Pancreas (tissue), 10 donors: ENCODE measurements around the gene CARD9. TPM values are rescaled to one million over a fixed set of nuclear protein-coding genes. Genes with fewer than 3 reads are reported as not detected.

Source experiments
- ATAC-seq, 4 donors: fragments of 200-7000 bp; cut with Tn5 transposase; one replicate each; pipeline versions ENCODE4 v1.8.0 to v1.9.1; 2020; ENCODE audit warnings: mild to moderate bottlenecking in 4 of 4, moderate library complexity in 4 of 4
- DNase-seq, 6 donors: peaks; one replicate each; pipeline ENCODE4 v3.0.0-alpha.2; 2020
- FAIRE-seq: peaks from 2 replicates; lab custom pipeline; 2012; peaks lifted over from hg19 to GRCh38; lab: Jason Lieb, UNC
- H3K27ac ChIP-seq, 4 donors: fragments of 200-600 bp; sonication (generic); 1 replicate in 3 of 4; 2 replicates in 1 of 4; pipeline versions ENCODE4 v1.5.0 to v1.8.0; 2020
- H3K27me3 ChIP-seq, 4 donors: fragments of 200-600 bp; one replicate each; pipeline ENCODE4 v1.8.0; 2021
- H3K36me3 ChIP-seq, 3 donors: fragments of 200-600 bp; sonication (generic) in 1 of 3; one replicate each; pipeline versions ENCODE4 v1.5.0 to v1.8.0; 2020 to 2021
- H3K4me1 ChIP-seq, 3 donors: fragments of 200-600 bp; one replicate each; pipeline ENCODE4 v1.8.0; 2021
- H3K4me3 ChIP-seq, 4 donors: fragments of 200-600 bp; sonication (generic) in 2 of 4; one replicate each; pipeline versions ENCODE4 v1.5.0 to v1.8.0; 2020 to 2021
- H3K9me3 ChIP-seq, 4 donors: fragments of 200-600 bp; one replicate each; pipeline ENCODE4 v1.8.0; 2021
- CTCF ChIP-seq, 4 donors: fragments of 200-600 bp; sonication (generic) in 3 of 4; IDR thresholded peaks; one replicate each; pipeline versions ENCODE4 v1.5.0 to v1.8.0; 2021; ENCODE audit warnings: antibody characterized with exemption in 4 of 4
- WGBS, 2 donors: extraction: QIAGEN DNeasy Blood & Tissue Kit; methylation state at CpG; one replicate each; pipeline ENCODE4 v1.1.7; 2013; 5-methylcytosine and 5-hydroxymethylcytosine counted together
- intact Hi-C, 3 donors: fragments of 100-400 bp; cut with DNase I; formaldehyde crosslinking; loops; one replicate each; pipeline versions ENCODE4 v1.11.1 to v1.14.2; 2022
- polyA plus RNA-seq, 2 donors: library from polyadenylated mRNA; stranded (reverse); fragments of 200-250 nt; gene quantifications; one replicate each; pipeline ENCODE4 v1.2.3, GENCODE V29; 2013
- total RNA-seq, 6 donors: library from RNA; stranded (reverse); fragmentation: NEBNext Ultra II Directional in 4 of 6; extraction: Animal tissue kit (Norgen Biotek cat#: 25700) in 4 of 6; gene quantifications; one replicate each; pipeline versions ENCODE4 v1.2.1 to v1.2.4, GENCODE V29; 2021 to 2023
- donor health status: healthy with polysubstance abuse.
- donor health status: DM: no; HTN: no; CAD: no; lungs with moderate emphysema.
- donor health status: DM: no; HTN: no; CAD: no.
- donor health status: control.
- donor health status: control.
- donor health status: Bipolar disorder and iron deficiency.
- donor health status: DM: yes; HTN: yes; CAD: no.
- donor health status: DM: no; HTN: no; CAD: no.
- donor health status: DM: no; HTN: no; CAD: no.
- donor health status: DM: yes; HTN: yes; CAD: no.

CARD9 gene
- total and polyA plus RNA-seq, 8 donors = 0.23 to 5.1 (median 1.1) TPM

- Histone ChIP-seq H3K9me3 (no peaks in the 10 kb centered on the region), H3K27me3 (no peaks in the 10 kb centered on the region), H3K4me3 (no peak overlapping the region), H3K4me1 (peaks cover 5 to 10% (median 7%) of the 10 kb centered on the region in 3 donors), H3K36me3 (no peaks in the 10 kb centered on the region), H3K27ac (no peak overlapping the region)
- WGBS, 2 donors = 83 to 93% methylated on average over 13 to 14 of the region's 14 CpGs
- TF ChIP-seq CTCF (IDR thresholded peaks at IDR 0.05) = no peak
- peak in 2 of 6 donors; percentile 30 to 62 for DNase-seq
- FAIRE-seq = no peak
- ATAC-seq = no peak
- intact Hi-C loops = no loop called here
Observed at GRCh38 chr9:136330406-136330990, 43.0 kb downstream of the CARD9 start.

- H3K4me3 ChIP-seq = no peak overlapping the region
- no peaks in the 10 kb centered on the region for H3K27me3 ChIP-seq
- H3K36me3 ChIP-seq = no peaks in the 10 kb centered on the region
- intact Hi-C loops = no loop called here
- no peaks in the 10 kb centered on the region for H3K9me3 ChIP-seq
- no peak overlapping the region for H3K27ac ChIP-seq
- ATAC-seq (no peak), FAIRE-seq (no peak), DNase-seq (peak in 1 of 6 donors; percentile 22)
- 90 to 92% methylated on average over 22 to 23 of the region's 23 CpGs for WGBS, 2 donors
- TF ChIP-seq CTCF (IDR thresholded peaks at IDR 0.05) = no peak
- H3K4me1 ChIP-seq = peaks cover 5 to 10% (median 7%) of the 10 kb centered on the region in 3 donors
Observed at GRCh38 chr9:136329636-136330405, 43.6 kb downstream of the CARD9 start.

- FAIRE-seq = no peak
- H3K27ac ChIP-seq = no peak overlapping the region
- no peak for TF ChIP-seq CTCF (IDR thresholded peaks at IDR 0.05)
- H3K4me3 ChIP-seq = no peak overlapping the region
- no peaks in the 10 kb centered on the region for H3K36me3 ChIP-seq
- no peak for ATAC-seq
- intact Hi-C loops = no loop called here
- DNase-seq = peak in 2 of 6 donors; percentile 47 to 77
- H3K27me3 ChIP-seq = no peaks in the 10 kb centered on the region
- 81 to 89% methylated on average over 19 of the region's 19 CpGs for WGBS, 2 donors
- H3K9me3 ChIP-seq = no peaks in the 10 kb centered on the region
- H3K4me1 ChIP-seq = peaks cover 5 to 10% (median 7%) of the 10 kb centered on the region in 3 donors
Observed at GRCh38 chr9:136329211-136329627, 44.2 kb downstream of the CARD9 start.

GRCh38 chr9:136328622-136329041 is 44.8 kb downstream of the CARD9 start:
- Histone ChIP-seq H3K4me1 (peaks cover 5 to 10% (median 7%) of the 10 kb centered on the region in 3 donors), H3K27me3 (no peaks in the 10 kb centered on the region), H3K9me3 (no peaks in the 10 kb centered on the region), H3K36me3 (no peaks in the 10 kb centered on the region), H3K27ac (no peak overlapping the region), H3K4me3 (peak overlapping the region in 2 of 4 donors; percentile 59 to 63)
- no peak for TF ChIP-seq CTCF (IDR thresholded peaks at IDR 0.05)
- ATAC-seq (peak in 1 of 4 donors; percentile 3), FAIRE-seq (no peak), DNase-seq (peak in 2 of 6 donors; percentile 41 to 68)
- intact Hi-C loops = no loop called here
- 69 to 73% methylated on average over 15 of the region's 15 CpGs for WGBS, 2 donors
